Left lung (tissue), 10 donors: ENCODE measurements around the gene RNF123. TPM values are rescaled to one million over a fixed set of nuclear protein-coding genes. Genes with fewer than 3 reads are reported as not detected.
A peak's percentile ranks its signal among the peaks of the same experiment; 100 is the strongest.

ENCODE experiments used
- ATAC-seq: fragments of 200-7000 bp; cut with Tn5 transposase; one replicate; pipeline ENCODE4 v1.9.1; 2020; ENCODE audit warnings: moderate library complexity
- DNase-seq, 4 donors: peaks; one replicate each; pipeline ENCODE4 v3.0.0-alpha.2; 2013 to 2020
- H3K27ac ChIP-seq, 2 donors: fragments of 200-600 bp; sonication (generic) in 1 of 2; one replicate each; pipeline versions ENCODE4 v1.5.0 to v1.8.0; 2020 to 2021
- H3K27me3 ChIP-seq, 2 donors: fragments of 200-600 bp; sonication (generic) in 1 of 2; one replicate each; pipeline versions ENCODE4 v1.5.0 to v1.8.0; 2020 to 2021
- H3K36me3 ChIP-seq, 2 donors: fragments of 200-600 bp; sonication (generic) in 1 of 2; one replicate each; pipeline versions ENCODE4 v1.5.0 to v1.8.0; 2020 to 2021
- H3K4me1 ChIP-seq, 2 donors: fragments of 200-600 bp; one replicate each; pipeline ENCODE4 v1.8.0; 2021
- H3K4me3 ChIP-seq, 2 donors: fragments of 200-600 bp; sonication (generic) in 1 of 2; one replicate each; pipeline versions ENCODE4 v1.5.0 to v1.8.0; 2020 to 2021; ENCODE audit warnings: mild to moderate bottlenecking in 1 of 2
- H3K9me3 ChIP-seq, 2 donors: fragments of 200-600 bp; sonication (generic) in 1 of 2; one replicate each; pipeline versions ENCODE4 v1.5.0 to v1.8.0; 2020 to 2021
- CTCF ChIP-seq, 2 donors: fragments of 200-600 bp; sonication (generic) in 1 of 2; IDR thresholded peaks; one replicate each; pipeline versions ENCODE4 v1.5.0 to v1.8.0; 2021; ENCODE audit warnings: antibody characterized with exemption in 2 of 2
- intact Hi-C, 2 donors: fragments of 100-400 bp; cut with DNase I; formaldehyde crosslinking; loops; one replicate each; pipeline versions ENCODE4 v1.11.2 to v1.14.2; 2022
- polyA plus RNA-seq, 6 donors: library from polyadenylated mRNA; unstranded; fragments of 120-200 nt; gene quantifications; one replicate each; pipeline ENCODE4 v1.2.1, GENCODE V29; 2013; ENCODE audit not compliant: insufficient read length in 6 of 6
- total RNA-seq, 2 donors: library from RNA; stranded (reverse); fragmentation: NEBNext Ultra II Directional; extraction: Animal tissue kit (Norgen Biotek cat#: 25700); gene quantifications; one replicate each; pipeline ENCODE4 v1.2.1, GENCODE V29; 2021
- donor health status: DM: no; HTN: yes; CAD: no.
- donor health status: DM: no; HTN: no; CAD: no.

The RNF123 gene
- total and polyA plus RNA-seq, 8 donors: 21.8 to 45.0 (median 32.3) TPM

- no peak for TF ChIP-seq CTCF (IDR thresholded peaks at IDR 0.05)
- H3K27me3 ChIP-seq: no peaks in the 10 kb centered on the region
- no peak overlapping the region for H3K4me3 ChIP-seq
- no peaks in the 10 kb centered on the region for H3K9me3 ChIP-seq
- no peaks in the 10 kb centered on the region for H3K4me1 ChIP-seq
- intact Hi-C loops: no loop called here
- DNase-seq: peak in 1 of 4 donors; percentile 0
- H3K36me3 ChIP-seq: no peaks in the 10 kb centered on the region
- H3K27ac ChIP-seq: no peak overlapping the region
- peak; percentile 36 for ATAC-seq
Measured at GRCh38 chr3:49650177-49650576, 39.2 kb upstream of the RNF123 start.

DNA sequence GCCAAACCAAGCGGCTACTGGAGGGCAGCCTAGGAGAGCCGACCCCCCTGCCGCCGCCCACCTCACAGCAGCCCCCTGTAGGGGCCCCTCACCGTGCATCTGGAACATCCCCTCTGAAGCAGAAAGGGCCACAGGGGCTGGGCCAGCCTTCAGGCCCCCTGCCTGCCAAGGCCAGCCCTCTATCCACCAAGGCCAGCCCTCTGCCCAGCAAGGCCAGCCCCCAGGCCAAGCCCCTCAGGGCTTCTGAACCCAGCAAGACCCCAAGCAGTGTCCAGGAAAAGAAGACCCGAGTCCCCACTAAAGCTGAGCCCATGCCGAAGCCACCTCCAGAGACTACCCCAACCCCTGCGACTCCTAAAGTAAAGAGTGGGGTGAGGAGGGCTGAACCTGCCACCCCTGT lies 38.7 kb upstream of the RNF123 start:
- intact Hi-C loops: no loop called here

DNA sequence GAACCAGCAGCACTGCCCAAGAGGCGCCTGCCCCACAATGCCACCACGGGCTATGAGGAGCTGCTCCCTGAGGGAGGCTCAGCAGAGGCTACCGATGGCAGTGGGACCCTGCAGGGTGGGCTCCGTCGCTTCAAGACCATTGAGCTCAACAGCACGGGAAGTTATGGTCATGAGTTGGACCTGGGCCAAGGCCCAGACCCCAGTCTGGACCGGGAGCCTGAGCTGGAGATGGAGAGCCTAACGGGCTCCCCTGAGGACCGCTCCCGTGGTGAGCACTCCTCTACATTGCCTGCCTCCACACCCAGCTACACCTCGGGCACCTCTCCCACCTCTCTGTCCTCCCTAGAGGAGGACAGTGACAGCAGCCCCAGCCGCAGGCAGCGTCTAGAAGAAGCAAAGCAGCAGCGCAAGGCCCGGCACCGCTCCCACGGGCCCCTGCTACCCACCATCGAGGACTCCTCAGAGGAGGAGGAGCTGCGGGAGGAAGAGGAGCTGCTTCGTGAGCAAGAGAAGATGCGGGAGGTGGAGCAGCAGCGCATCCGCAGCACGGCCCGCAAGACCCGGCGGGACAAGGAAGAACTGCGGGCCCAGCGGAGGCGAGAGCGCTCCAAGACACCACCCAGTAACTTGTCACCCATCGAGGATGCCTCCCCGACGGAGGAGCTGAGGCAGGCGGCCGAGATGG lies 37.0 kb upstream of the RNF123 start:
- Histone ChIP-seq H3K9me3 (no peaks in the 10 kb centered on the region), H3K27me3 (no peaks in the 10 kb centered on the region), H3K27ac (no peak overlapping the region), H3K4me1 (no peaks in the 10 kb centered on the region), H3K36me3 (no peaks in the 10 kb centered on the region), H3K4me3 (no peak overlapping the region)
- peak in 1 of 4 donors; percentile 69 for DNase-seq
- intact Hi-C loops: no loop called here
- TF ChIP-seq CTCF (IDR thresholded peaks at IDR 0.05): no peak
- no peak for ATAC-seq

More for the DNA sequence above, 38.7 kb upstream of the RNF123 start:
- ATAC-seq (no peak), DNase-seq (peak in 1 of 4 donors; percentile 22)
- Histone ChIP-seq H3K4me1 (no peaks in the 10 kb centered on the region), H3K36me3 (no peaks in the 10 kb centered on the region), H3K9me3 (no peaks in the 10 kb centered on the region), H3K27ac (no peak overlapping the region), H3K27me3 (no peaks in the 10 kb centered on the region), H3K4me3 (no peak overlapping the region)
- TF ChIP-seq CTCF (IDR thresholded peaks at IDR 0.05): no peak

DNA sequence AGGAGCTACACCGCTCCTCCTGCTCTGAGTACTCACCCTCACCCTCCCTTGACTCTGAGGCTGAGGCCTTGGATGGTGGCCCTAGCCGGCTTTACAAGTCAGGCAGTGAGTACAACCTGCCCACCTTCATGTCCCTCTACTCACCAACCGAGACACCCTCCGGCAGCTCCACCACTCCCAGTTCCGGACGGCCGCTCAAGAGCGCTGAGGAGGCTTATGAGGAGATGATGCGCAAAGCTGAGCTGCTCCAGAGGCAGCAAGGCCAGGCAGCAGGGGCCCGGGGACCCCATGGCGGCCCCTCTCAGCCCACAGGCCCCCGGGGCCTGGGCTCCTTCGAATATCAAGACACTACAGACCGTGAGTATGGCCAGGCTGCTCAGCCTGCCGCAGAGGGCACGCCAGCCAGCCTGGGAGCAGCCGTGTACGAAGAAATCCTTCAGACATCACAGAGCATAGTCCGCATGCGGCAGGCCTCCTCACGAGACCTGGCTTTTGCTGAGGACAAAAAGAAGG lies 36.4 kb upstream of the RNF123 start:
- peak in 1 of 4 donors; percentile 62 for DNase-seq
- no peak for ATAC-seq
- no peak for TF ChIP-seq CTCF (IDR thresholded peaks at IDR 0.05)
- no peak overlapping the region for H3K4me3 ChIP-seq
- no peaks in the 10 kb centered on the region for H3K4me1 ChIP-seq
- intact Hi-C loops: no loop called here
- H3K27me3 ChIP-seq: no peaks in the 10 kb centered on the region
- H3K9me3 ChIP-seq: no peaks in the 10 kb centered on the region
- H3K36me3 ChIP-seq: no peaks in the 10 kb centered on the region
- H3K27ac ChIP-seq: no peak overlapping the region

- no peak overlapping the region for H3K4me3 ChIP-seq
- peak in 1 of 4 donors; percentile 49 for DNase-seq
- no peak overlapping the region for H3K27ac ChIP-seq
- no peaks in the 10 kb centered on the region for H3K4me1 ChIP-seq
- H3K27me3 ChIP-seq: no peaks in the 10 kb centered on the region
- intact Hi-C loops: no loop called here
- TF ChIP-seq CTCF (IDR thresholded peaks at IDR 0.05): no peak
- no peaks in the 10 kb centered on the region for H3K9me3 ChIP-seq
- H3K36me3 ChIP-seq: no peaks in the 10 kb centered on the region
- no peak for ATAC-seq
Measured at GRCh38 chr3:49653621-49654020, 35.7 kb upstream of the RNF123 start.
